ENCODE data around the gene KCNJ5.

DNA sequence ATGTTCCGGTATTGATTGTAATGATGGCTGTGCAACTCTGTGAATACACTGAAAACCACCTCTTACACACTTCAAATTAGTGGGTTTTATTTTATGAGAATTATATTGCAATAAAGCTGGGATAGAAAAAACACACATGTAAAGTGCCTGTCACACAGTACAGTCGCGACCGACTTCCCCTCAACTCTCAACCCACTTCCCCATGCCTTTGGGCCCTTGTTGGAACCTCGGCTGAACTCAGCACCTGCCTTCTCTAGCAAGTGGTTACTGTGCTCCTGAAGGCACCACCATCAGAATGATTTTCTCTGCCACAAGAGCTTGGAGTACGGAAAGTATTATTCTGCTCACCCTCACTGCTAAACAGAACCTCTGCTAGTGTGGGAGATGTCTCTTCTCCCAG, 37.6 kb upstream of the KCNJ5 start:
- TF ChIP-seq, protein P1, sequence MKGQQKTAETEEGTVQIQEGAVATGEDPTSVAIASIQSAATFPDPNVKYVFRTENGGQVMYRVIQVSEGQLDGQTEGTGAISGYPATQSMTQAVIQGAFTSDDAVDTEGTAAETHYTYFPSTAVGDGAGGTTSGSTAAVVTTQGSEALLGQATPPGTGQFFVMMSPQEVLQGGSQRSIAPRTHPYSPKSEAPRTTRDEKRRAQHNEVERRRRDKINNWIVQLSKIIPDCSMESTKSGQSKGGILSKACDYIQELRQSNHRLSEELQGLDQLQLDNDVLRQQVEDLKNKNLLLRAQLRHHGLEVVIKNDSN (IDR thresholded peaks at IDR 0.05), result no peak
- TF ChIP-seq CEBPB (IDR thresholded peaks at IDR 0.05), result no peak
- TF ChIP-seq, protein P2, sequence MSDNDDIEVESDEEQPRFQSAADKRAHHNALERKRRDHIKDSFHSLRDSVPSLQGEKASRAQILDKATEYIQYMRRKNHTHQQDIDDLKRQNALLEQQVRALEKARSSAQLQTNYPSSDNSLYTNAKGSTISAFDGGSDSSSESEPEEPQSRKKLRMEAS (IDR thresholded peaks at IDR 0.05), result no peak
- no peak for TF ChIP-seq RAD21 (IDR thresholded peaks at IDR 0.05; ENCODE audit: low read depth)
- no peak for TF ChIP-seq TAF1 (IDR thresholded peaks at IDR 0.05; ENCODE audit: low read depth)
- no peak for TF ChIP-seq YY1 (IDR thresholded peaks at IDR 0.05; ENCODE audit: low read depth)
- no peak for TF ChIP-seq ZBTB7A (IDR thresholded peaks at IDR 0.05; ENCODE audit: low read depth)
